NB4 (cell line): ENCODE data around the gene ESR2.

Experiments
- DNase-seq: peaks from one replicate; pipeline ENCODE4 v3.0.0; 2010; ENCODE audit warnings: low read depth
- H3K4me3 ChIP-seq: one replicate; pipeline ENCODE4 v1.5.1; 2011; ENCODE audit warnings: mild to moderate bottlenecking, low read depth, low read length, moderate library complexity
- MYC ChIP-seq: IDR thresholded peaks from 2 replicates; pipeline ENCODE4 v1.6.1; 2011; ENCODE audit warnings: low read depth, low read length
- POLR2A ChIP-seq: IDR thresholded peaks from 2 replicates; pipeline ENCODE4 v1.6.1; 2011; ENCODE audit warnings: mild to moderate bottlenecking; ENCODE audit not compliant: insufficient read length; ENCODE audit errors: extremely low read depth
- TF ChIP-seq, protein P1 (sequence below): IDR thresholded peaks from one replicate; pipeline ENCODE4 v1.5.1; 2012; ENCODE audit warnings: low read depth, low read length
- TF ChIP-seq, protein P2 (sequence below): IDR thresholded peaks from 2 replicates; pipeline ENCODE4 v1.6.1; 2011; ENCODE audit warnings: low read depth, low read length

Gene ESR2

DNA sequence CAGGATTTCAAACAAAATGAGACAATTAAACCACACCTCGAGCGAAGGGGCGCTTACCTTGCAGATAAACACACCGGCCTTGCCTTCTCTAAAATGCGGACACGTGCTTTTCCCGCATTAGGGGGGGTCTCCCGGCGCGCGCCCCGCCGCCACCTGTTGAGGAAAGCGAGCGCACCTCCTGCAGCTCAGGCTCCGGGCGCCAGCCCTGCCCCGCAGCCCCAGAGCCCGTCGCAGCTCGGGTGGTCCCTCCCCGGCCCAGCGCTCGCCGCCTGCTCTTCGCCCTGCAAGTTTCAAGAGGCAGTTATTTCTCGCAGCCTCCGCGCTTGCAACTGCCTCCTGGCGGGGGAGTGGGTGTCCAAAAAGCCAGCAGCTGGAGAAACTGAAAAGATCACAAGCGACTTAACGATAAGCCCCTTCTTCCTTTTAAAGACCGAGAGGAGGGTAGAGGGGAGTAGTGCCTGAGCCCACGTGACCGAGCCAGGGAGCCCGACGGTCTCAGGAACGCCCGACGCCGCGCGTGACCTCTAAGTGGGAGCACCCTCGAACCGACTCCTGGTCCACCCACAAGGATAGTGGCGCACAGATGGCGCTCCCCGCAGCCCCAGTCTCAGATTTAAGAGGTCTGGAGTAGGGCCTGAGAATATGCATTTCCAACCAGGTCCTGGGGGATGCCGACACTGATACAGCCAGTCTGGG lies at the start of gene ESR2:
TSS of gene ESR2 (minus strand) at position 396 of the 696 bp plus-strand sequence. CDS start 11,386 bp downstream, outside the sequence.
- TF ChIP-seq, protein P1, sequence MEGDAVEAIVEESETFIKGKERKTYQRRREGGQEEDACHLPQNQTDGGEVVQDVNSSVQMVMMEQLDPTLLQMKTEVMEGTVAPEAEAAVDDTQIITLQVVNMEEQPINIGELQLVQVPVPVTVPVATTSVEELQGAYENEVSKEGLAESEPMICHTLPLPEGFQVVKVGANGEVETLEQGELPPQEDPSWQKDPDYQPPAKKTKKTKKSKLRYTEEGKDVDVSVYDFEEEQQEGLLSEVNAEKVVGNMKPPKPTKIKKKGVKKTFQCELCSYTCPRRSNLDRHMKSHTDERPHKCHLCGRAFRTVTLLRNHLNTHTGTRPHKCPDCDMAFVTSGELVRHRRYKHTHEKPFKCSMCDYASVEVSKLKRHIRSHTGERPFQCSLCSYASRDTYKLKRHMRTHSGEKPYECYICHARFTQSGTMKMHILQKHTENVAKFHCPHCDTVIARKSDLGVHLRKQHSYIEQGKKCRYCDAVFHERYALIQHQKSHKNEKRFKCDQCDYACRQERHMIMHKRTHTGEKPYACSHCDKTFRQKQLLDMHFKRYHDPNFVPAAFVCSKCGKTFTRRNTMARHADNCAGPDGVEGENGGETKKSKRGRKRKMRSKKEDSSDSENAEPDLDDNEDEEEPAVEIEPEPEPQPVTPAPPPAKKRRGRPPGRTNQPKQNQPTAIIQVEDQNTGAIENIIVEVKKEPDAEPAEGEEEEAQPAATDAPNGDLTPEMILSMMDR: no peak
- TF ChIP-seq POLR2A: no peak
- no peak for TF ChIP-seq MYC
- TF ChIP-seq, protein P2, sequence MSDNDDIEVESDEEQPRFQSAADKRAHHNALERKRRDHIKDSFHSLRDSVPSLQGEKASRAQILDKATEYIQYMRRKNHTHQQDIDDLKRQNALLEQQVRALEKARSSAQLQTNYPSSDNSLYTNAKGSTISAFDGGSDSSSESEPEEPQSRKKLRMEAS: no peak
- no peak for DNase-seq
- H3K4me3 ChIP-seq: no peak within 1 kb of the TSS

DNA sequence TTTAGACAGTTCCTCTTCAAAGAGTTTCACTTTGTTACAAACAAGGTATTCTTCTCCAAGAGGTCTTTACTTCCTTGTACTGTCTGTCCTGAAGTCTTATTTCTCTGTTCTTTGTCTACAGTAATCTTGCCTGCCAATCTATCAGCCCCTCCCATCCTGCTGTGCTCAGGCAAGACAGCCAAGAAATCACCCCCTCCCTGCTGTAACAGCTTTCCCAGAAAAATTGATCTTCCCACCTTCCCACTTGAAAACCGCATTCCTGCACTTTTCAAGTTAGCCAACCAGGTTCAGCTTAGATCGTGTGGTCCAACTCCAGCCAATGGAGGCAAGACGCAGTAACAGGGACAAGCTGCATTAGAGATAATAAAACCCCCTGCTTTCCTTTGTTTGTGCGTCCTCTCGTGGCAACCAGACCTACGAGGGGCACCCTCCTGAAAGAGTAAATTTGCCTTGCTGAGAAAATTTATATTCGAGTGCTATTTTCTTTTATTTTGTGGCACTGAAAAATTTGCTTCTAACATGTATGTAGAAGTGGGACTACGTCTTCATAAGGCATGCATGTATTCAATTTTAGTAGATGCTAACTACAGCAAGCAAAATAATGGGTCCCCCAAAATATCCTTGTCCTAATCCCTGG lies 46.5 kb upstream of the ESR2 start:
- no peak for DNase-seq
- TF ChIP-seq, protein P1: no peak
- TF ChIP-seq MYC: no peak
- no peak for TF ChIP-seq POLR2A
- TF ChIP-seq, protein P2: no peak
- no peak overlapping the region for H3K4me3 ChIP-seq

DNA sequence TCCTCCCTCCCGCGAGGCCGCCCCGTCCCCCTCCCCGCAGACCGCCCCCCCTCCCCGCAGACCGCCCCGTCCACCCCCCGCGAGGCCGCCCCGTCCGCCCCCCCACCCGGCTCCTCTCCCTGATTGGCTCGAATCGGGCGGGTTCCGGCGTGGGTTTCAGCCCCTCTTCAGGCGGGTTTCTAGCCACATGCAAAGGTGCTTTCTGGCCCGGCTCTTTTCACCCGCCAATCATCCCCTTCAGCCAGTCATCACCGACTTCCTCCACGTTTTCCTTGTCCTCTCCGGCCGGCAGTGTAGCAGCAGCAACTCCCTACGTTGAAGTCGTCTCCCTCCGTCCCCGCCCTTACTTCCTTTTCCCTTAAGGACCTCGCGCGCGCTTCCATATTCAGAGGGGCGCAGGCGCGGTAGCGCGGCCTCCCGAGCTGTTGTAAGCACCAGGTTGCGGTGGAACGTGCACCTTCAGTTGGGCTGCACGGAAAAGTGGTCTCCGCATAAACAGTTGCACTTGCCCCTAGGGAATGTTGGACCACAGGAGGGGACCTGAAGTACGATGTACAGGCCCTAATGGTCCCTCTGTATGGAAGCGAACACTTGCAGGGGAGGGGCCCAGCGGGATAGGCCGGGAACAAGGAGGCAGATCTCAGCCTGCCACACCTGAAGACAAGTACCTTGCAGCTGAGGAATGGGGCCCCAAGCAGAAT lies 44.6 kb upstream of the ESR2 start:
- peak overlapping the region; percentile 76 for H3K4me3 ChIP-seq

DNA sequence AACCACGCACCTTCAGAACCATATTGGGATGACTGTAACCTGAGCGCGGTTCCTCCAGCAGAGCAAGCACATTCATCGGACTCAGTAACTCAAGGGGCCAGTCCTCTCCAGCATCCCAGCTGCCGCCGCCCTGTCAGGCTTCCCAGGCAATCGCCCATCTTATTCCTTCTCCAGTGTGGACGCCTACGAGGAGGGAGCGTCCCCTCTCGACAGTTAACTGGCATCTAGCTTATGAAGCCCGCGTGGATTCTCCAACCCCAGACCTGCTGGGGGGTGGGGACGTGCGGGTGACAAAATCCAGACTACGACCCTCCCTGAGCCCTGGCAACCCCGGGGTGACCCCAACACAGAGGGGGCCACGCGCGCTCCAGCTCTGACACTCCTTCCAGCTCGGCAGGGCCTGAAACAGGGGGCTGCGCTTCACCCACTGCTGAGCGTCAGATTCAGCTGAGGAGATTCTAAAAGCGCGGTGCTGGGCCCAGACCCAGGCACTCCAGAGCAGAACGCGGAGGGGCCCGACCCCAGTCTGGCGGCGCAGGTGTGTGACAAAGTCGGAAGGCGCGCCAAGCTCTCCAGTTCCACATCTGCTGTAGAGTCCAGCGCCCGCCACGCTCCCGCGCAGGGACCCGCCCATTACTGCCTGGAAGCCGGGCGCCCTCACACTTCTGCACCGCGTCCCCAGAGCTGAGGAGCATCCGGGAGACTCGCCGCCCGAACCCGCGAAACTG lies 43.9 kb upstream of the ESR2 start:
- H3K4me3 ChIP-seq: peak overlapping the region; percentile 76
- TF ChIP-seq, protein P2: peak; percentile 57; the same call in 1 of the 2 replicates
- TF ChIP-seq, protein P1: no peak
- TF ChIP-seq MYC (peak; percentile 50; the same call in 1 of the 2 replicates), POLR2A (no peak)
- DNase-seq: peak; percentile 62

More for the DNA sequence above, 44.6 kb upstream of the ESR2 start:
- TF ChIP-seq, protein P1: no peak
- TF ChIP-seq MYC: peak; percentile 87
- peak; percentile 82 for TF ChIP-seq POLR2A
- TF ChIP-seq, protein P2: peak; percentile 74
- peak; percentile 99 for DNase-seq

DNA sequence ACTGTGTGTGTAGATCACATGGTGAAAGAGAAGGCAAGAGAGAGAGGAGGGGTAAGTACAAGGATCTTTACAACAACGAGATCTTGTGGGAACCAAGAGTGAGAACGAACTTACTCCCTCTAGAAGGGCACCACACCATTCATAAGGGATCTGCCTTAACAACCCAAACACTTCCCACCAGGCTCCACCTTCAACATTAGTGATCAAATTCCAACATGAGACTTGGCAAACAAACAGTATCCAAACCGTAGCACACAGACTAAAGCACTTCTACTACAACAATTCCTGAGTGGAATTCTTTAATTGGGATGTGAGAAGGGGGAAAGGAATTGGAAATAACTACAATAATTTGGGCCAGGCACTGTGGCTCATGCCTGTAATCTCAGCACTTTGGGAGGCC lies 35.0 kb upstream of the ESR2 start:
- DNase-seq: no peak
- no peak overlapping the region for H3K4me3 ChIP-seq
- TF ChIP-seq MYC: no peak
- TF ChIP-seq, protein P1: no peak
